Activated B cell treated with CpG ODN at 0.5 μM for 24 hours (primary cell): Measurements from ENCODE around the gene OVCA2. TPM values are rescaled to one million over a fixed set of nuclear protein-coding genes. Genes with fewer than 3 reads are reported as not detected.

Experiments used
- ATAC-seq: fragments of 200-7000 bp; cut with Tn5 transposase; one replicate; pipeline ENCODE4 v1.10.0; 2021; ENCODE audit warnings: low read depth, mild to moderate bottlenecking, moderate library complexity
- CTCF ChIA-PET: fragments of 350-600 bp; sonication (Branson Sonifier 250); formaldehyde crosslinking; loops from one replicate; lab custom pipeline; 2021; ENCODE audit warnings: antibody characterized with exemption; lab: Charles Lee
- POLR2A ChIA-PET: fragments of 350-600 bp; sonication (Branson Sonifier 250); formaldehyde crosslinking; loops from one replicate; lab custom pipeline; 2021; ENCODE audit warnings: antibody characterized with exemption; lab: Charles Lee
- DNase-seq: peaks from one replicate; pipeline ENCODE4 v3.0.0; 2022
- H3K27ac Mint-ChIP-seq: one replicate; pipeline ENCODE4 v1.8.0; 2020; ENCODE audit warnings: mixed read lengths
- H3K27me3 Mint-ChIP-seq: one replicate; pipeline ENCODE4 v1.8.0; 2021; ENCODE audit warnings: mixed read lengths
- H3K36me3 Mint-ChIP-seq: one replicate; pipeline ENCODE4 v1.8.0; 2021; ENCODE audit warnings: low read depth, mixed read lengths
- H3K4me1 Mint-ChIP-seq: one replicate; pipeline ENCODE4 v1.8.0; 2021; ENCODE audit warnings: mixed read lengths
- H3K4me3 Mint-ChIP-seq: one replicate; pipeline ENCODE4 v1.8.0; 2020; ENCODE audit warnings: mild to moderate bottlenecking, mixed read lengths
- H3K9me3 Mint-ChIP-seq: one replicate; pipeline ENCODE4 v1.8.0; 2020; ENCODE audit warnings: mixed read lengths
- CTCF ChIP-seq: fragments of 200-600 bp; IDR thresholded peaks from one replicate; pipeline ENCODE4 v1.8.0; 2022; ENCODE audit warnings: antibody characterized with exemption, mild to moderate bottlenecking
- intact Hi-C: fragments of 100-400 bp; cut with micrococcal nuclease; formaldehyde crosslinking; loops from one replicate; pipeline ENCODE4 v1.15.1; 2024
- total RNA-seq: library from RNA; stranded (reverse); gene quantifications from 2 replicates; pipeline ENCODE4 v1.2.3, GENCODE V29; 2022

Gene OVCA2
- total RNA-seq, 1 donor from 2014 or later = 29.4 TPM

GRCh38 chr17:2053380-2054261 is 11.8 kb downstream of the OVCA2 start:
- TF ChIP-seq CTCF = no peak
- Mint-ChIP-seq H3K27me3 (peaks cover 11% of the 10 kb centered on the region), H3K36me3 (no peaks in the 10 kb centered on the region), H3K4me1 (peaks cover 39% of the 10 kb centered on the region), H3K27ac (no peak overlapping the region), H3K4me3 (peak overlapping the region; percentile 69), H3K9me3 (no peaks in the 10 kb centered on the region)
- ATAC-seq (peak; percentile 10), DNase-seq (peak; percentile 76)
- ChIA-PET POLR2A (interaction anchor here (1.1 to 24.5 kb wide), 5 partner anchors 35 to 191 kb away, joined by 3 to 449 read pairs (median 8); no protein-coding TSS in a partner anchor), CTCF (interaction anchor here (0.7 to 8.6 kb wide), 12 partner anchors 11 to 212 kb away, joined by 3 to 228 read pairs (median 6); no protein-coding TSS in a partner anchor)
- intact Hi-C loops = loop anchor here (1.0 to 5.0 kb wide), 2 partner anchors 191 to 349 kb away; partner anchors contain the start of gene MNT

DNA sequence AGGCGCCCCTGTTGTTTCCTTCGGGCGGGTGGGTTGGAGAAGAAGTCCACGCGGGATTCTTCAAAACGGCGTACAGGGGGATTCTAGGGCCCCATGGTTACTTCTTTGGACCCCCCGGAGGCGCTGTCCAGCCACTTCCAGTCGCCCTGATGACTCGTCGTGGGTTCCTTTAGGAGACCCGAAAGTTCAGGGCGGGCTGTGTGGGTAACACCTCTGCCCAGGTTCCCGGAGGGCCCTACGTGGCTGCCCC is 12.4 kb downstream of the OVCA2 start:
- Mint-ChIP-seq H3K4me1 (peaks cover 34% of the 10 kb centered on the region), H3K4me3 (peak overlapping the region; percentile 69), H3K9me3 (no peaks in the 10 kb centered on the region), H3K36me3 (no peaks in the 10 kb centered on the region), H3K27me3 (peaks cover 11% of the 10 kb centered on the region), H3K27ac (no peak overlapping the region)
- POLR2A ChIA-PET = interaction anchor here (0.6 to 24.5 kb wide), 7 partner anchors 10 to 229 kb away, joined by 3 to 449 read pairs (median 4); no protein-coding TSS in a partner anchor
- DNase-seq = no peak
- intact Hi-C loops = loop anchor here (1.0 to 5.0 kb wide), 2 partner anchors 190 to 348 kb away; partner anchors contain the start of gene MNT
- CTCF ChIA-PET = interaction anchor here (0.6 to 8.6 kb wide), 24 partner anchors 11 to 230 kb away, joined by 3 to 228 read pairs (median 4); no protein-coding TSS in a partner anchor
- no peak for ATAC-seq
- no peak for TF ChIP-seq CTCF

DNA sequence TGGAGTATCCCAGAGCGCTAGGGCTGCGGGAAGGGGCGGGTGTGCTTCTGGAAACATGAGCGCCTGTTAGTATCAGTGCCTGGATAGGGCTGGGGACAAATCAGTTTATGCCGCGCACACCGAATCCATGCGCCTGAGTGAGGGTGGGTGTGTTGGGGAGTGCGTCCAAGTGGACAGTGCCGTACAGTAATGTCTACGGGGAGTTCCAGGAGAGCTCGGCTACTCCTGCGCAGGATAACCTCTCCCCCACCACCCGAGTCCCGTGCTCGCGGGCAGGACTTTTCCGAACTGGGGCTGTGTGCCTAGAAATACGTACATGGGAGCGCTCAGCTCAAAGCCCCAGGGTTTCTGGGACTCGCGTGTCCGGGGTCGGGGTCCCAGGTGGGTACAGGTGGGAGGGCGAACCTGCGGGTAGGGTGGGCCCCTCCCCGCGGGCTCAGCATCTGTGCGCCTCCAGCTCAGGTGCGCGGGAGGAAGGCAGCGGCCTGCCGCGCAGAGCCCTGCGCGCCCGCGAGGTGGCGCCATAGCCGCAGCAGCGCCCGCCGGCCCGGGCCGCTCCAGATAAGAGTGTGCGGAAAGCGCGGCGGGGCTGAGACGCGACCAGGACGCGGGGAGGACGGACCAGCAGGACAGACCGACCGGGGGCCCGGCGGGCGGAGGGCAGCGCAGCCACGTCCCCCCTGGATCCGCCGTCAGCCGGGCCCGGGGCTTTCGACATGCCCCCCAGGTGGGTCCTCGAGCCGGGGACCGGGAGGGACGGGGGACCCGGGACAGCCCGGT is 12.9 kb downstream of the OVCA2 start, which contains the start of gene HIC1:
TSS of gene HIC1 (plus strand) at position 592 of the 780 bp plus-strand sequence. CDS start 1,588 bp downstream, outside the sequence.
- POLR2A ChIA-PET = interaction anchor here (0.6 to 24.5 kb wide), 9 partner anchors 11 to 338 kb away, joined by 3 to 449 read pairs (median 4); partner anchors contain the start of gene DPH1
- no peaks in the 10 kb centered on the region for H3K9me3 Mint-ChIP-seq
- peaks cover 11% of the 10 kb centered on the region for H3K27me3 Mint-ChIP-seq

More for the DNA sequence above, 12.9 kb downstream of the OVCA2 start, which contains the start of gene HIC1:
- intact Hi-C loops = loop anchor here (1.0 to 5.0 kb wide), 5 partner anchors 48 to 348 kb away; partner anchors contain the start of gene MNT
- ATAC-seq (peak; percentile 39), DNase-seq (peak; percentile 85)
- H3K4me3 Mint-ChIP-seq = peak within 1 kb of the TSS; percentile 69
- peak; percentile 71 for TF ChIP-seq CTCF
- CTCF ChIA-PET = interaction anchor here (0.6 to 8.6 kb wide), 28 partner anchors 10 to 230 kb away, joined by 3 to 228 read pairs (median 4); no protein-coding TSS in a partner anchor
- H3K27ac Mint-ChIP-seq = no peak within 1 kb of the TSS
- H3K36me3 Mint-ChIP-seq = no peaks in the 10 kb centered on the region
- peaks cover 36% of the 10 kb centered on the region for H3K4me1 Mint-ChIP-seq
